ENCODE results near the gene ADIRF.
"Not testable (repeated sequence)": the region's sequence is repeated elsewhere in the genome, so short reads cannot be mapped to it uniquely, and the experiment has no call there.

The ADIRF gene

GRCh38 chr10:86979296-86979818 lies 11.1 kb downstream of the ADIRF start:
- DNase-seq (ENCODE audit: low spot score), result no peak

GRCh38 chr10:86979977-86980448 lies 11.7 kb downstream of the ADIRF start:
- no peak for DNase-seq (ENCODE audit: low spot score)

DNA sequence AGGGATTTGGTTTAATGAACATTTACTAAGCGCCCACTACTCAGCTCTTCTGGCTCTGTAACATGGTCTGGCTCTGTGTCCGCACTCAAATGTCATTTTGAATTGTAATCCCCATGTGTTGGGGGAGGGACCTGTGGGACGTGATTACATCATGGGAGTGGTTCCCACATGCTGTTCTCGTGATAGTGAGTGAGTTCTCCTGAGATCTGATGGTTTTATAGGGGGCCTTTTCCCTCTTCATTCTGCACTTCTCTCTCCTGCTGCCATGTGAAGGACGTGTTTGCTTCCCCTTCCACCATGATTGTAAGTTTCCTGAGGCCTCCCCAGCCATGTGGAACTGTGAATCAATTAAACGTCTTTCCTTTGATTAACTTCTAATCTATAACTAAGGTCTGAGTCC lies 12.7 kb downstream of the ADIRF start:
- DNase-seq (ENCODE audit: low spot score), result not testable (repeated sequence)

GRCh38 chr10:86981716-86982115 lies 13.4 kb downstream of the ADIRF start:
- DNase-seq (ENCODE audit: low spot score), result no peak

DNA sequence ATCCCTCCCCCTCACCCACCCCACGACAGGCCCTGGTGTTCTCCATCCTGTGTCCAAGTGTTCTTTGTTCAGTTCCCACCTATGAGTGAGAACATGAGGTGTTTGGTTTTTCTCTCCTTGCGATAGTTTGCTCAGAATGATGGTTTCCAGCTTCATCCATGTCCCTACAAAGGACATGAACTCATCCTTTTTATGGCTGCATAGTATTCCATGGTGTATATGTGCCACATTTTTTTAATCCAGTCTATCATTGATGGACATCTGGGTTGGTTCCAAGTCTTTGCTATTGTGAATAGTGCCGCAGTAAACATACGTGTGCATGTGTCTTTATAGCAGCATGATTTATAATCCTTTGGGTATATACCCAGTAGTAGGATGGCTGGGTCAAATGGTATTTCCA lies 16.2 kb downstream of the ADIRF start:
- DNase-seq (ENCODE audit: low spot score), result not testable (repeated sequence)

DNA sequence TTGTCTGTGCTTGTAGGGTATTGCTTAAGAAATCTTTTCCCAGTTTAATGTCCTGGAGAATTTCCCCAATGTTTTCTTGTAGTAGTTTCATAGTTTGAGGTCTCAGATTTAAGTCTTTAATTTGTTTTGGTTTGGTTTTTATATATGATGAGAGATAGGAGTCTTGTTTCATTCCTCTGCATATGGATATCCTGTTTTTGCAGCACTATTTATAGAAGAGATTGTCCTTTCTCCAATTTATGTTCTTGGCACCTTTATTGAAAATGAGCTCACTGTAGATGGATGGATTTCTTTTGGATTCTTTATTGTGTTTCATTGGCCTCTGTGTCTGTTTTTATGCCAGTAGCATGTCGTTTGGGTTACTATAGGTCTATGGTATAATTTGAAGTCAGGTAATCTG lies 20.2 kb downstream of the ADIRF start:
- no peak for DNase-seq (ENCODE audit: low spot score)

- DNase-seq (ENCODE audit: low spot score), result not testable (repeated sequence)
Observed at GRCh38 chr10:86991362-86991761, 23.1 kb downstream of the ADIRF start.

- DNase-seq (ENCODE audit: low spot score), result no peak
Observed at GRCh38 chr10:86992456-86992855, 24.2 kb downstream of the ADIRF start.

- no peak for DNase-seq (ENCODE audit: low spot score)
Observed at GRCh38 chr10:86992929-86993328, 24.6 kb downstream of the ADIRF start.

- not testable (repeated sequence) for DNase-seq (ENCODE audit: low spot score)
Observed at GRCh38 chr10:86999802-87000403, 31.6 kb downstream of the ADIRF start.

DNA sequence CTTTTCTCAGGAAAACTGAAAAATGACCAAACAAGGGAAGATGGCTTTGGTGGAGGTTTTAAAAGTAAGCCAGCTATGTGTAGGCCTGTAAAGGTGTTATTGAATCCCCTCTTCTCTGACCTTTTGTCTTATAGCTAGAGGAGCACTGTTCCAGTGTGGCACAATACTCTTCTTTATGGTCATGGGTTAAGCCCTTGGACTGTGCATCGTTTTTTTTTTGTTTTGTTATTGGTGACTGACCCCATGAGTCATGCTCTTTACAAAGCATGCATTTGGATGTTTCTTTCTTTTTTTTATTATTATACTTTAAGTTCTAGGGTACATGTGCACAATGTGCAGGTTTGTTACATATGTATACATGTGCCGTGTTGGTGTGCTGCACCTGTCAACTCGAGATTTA lies 32.2 kb downstream of the ADIRF start:
- no peak for DNase-seq (ENCODE audit: low spot score)

GRCh38 chr10:87007124-87007523 lies 38.8 kb downstream of the ADIRF start:
- DNase-seq (ENCODE audit: low spot score), result not testable (repeated sequence)

GRCh38 chr10:87007674-87008073 lies 39.4 kb downstream of the ADIRF start:
- DNase-seq (ENCODE audit: low spot score), result not testable (repeated sequence)

GRCh38 chr10:87008303-87008702 lies 40.0 kb downstream of the ADIRF start:
- DNase-seq (ENCODE audit: low spot score), result not testable (repeated sequence)

DNA sequence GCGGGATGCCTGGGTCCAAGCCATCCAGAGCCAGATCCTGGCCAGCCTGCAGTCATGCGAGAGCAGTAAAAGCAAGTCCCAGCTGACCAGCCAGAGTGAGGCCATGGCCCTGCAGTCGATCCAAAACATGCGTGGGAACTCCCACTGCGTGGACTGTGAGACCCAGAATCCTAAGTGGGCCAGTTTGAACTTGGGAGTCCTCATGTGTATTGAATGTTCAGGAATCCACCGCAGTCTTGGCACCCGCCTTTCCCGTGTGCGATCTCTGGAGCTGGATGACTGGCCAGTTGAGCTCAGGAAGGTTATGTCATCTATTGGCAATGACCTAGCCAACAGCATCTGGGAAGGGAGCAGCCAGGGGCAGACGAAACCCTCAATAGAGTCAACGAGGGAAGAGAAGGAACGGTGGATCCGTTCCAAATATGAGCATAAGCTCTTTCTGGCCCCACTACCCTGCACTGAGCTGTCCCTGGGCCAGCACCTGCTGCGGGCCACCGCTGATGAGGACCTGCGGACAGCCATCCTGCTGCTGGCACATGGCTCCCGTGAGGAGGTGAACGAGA lies 40.9 kb downstream of the ADIRF start:
- not testable (repeated sequence) for DNase-seq (ENCODE audit: low spot score)

DNA sequence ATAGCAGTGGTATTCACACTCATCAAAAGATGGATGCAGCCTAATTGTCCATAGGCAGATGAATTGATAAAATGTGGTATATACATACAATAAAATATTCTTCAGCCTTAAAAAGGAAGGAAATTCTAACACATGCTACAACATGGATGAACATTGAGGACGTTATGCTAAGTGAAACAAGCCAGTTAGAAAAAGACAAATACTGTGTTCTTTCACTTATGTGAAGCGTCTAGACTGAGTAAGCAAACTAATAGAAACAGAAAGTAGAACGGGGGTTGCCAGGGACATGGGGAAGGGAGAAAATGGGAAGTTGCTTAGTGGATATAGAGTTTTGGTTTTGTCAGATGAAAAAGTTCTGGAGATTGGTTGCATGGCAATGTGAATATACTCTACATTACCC lies 45.2 kb downstream of the ADIRF start:
- not testable (repeated sequence) for DNase-seq (ENCODE audit: low spot score)

DNA sequence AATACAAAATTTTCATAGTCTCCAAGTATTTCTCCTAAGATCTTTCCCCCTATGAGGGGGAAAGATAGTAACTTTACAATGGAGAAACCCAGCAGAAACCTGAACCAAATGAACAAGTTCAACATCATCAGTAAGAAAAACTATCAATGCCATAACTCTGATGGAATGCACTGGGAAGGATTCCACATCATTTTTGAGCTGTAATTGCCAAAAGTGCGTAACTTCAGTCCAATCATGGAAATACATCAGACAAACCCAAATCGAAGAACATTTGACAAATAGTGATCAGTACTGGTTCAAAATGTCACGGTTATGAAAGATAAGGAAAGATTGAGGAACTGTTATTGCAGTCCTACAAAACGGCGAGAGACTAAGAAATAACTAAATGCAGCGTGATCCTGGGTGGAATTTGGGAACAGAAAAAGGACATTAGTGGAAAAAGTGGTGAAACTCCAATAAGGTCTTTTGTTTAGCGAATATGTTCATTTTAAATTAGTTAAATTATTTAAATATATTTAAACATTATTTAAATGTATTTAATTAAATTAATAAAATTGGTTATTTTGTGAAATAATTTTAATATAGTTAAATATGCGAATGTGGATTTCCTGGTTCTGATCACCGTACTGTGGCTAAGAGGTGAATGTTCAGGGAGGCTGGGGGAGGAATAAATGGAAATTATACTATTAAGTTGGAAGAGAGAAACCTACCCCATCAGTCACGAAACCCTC lies 46.9 kb downstream of the ADIRF start:
- not testable (repeated sequence) for DNase-seq (ENCODE audit: low spot score)

DNA sequence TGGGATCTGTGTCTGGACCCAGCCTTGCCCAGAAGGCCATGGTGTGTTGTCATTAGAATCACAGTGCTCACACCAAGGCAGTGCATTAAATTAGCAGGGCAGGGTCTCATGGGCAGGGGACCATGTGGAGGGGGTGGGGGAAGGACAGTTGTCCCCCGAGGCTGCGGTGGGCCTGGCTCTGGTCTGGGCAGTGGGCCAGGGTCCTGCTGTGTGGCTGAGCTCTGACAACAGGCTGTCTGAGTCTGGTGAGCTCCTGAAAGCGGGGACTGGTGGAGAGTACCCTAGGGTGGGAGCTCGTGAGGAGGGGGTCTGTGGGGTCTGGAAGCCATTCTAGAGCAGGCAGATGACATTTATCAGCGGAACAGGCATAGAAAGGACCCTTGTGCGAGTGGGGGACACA lies 49.8 kb downstream of the ADIRF start:
- DNase-seq (ENCODE audit: low spot score), result not testable (repeated sequence)

DNA sequence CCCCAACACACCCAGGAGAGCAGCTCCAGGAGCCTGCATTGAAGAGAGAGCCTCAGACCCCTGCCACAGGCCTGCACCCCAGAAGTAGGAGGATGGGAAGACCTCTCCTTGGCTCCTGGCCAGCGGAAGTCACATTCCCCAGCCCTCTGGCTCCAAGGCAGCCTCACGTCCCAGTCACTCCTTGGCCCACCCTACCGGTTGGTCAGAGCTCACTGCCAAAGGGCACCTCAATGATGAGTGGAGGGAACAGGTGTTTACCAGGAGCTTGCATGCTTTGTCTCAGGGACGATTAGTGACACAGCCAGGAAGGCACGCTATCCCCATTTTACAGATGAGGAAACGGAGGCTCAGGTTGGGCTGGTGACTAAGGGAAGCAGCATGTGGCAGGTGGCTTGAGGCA lies 50.8 kb downstream of the ADIRF start:
- not testable (repeated sequence) for DNase-seq (ENCODE audit: low spot score)

DNA sequence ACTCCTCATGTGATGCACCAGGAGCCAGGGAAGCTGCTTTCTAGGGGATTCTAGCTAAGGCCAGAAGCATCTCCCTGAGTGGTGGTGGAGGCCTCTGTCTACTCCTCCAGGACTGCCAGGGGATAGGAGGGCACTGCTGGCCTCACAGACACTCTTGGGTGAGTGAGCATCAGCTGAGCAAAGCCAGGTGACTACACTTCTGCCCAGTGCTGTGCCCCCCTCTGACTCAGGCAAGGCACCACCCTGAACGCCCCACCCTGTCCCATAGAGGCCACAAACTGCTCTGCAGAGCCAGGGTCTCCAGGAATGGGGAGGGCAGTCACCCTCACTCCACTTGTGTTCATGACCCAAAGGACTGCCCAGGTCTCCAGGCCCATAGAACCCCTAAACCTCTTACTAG lies 51.2 kb downstream of the ADIRF start:
- not testable (repeated sequence) for DNase-seq (ENCODE audit: low spot score)

- not testable (repeated sequence) for DNase-seq (ENCODE audit: low spot score)
Observed at GRCh38 chr10:87020056-87020455, 51.8 kb downstream of the ADIRF start, which contains the start of gene FAM25A. TSS of gene FAM25A (plus strand) at chr10:87020294. CDS start at chr10:87020325, 31 bp downstream.
